GM12874 (cell line): ENCODE results near the gene SLAMF8.

Experiments
- TF ChIP-seq, protein P1 (sequence below): IDR thresholded peaks from 2 replicates; pipeline ENCODE4 v1.5.1; 2011; ENCODE audit warnings: low read depth, mild to moderate bottlenecking, control low read depth, low read length, moderate library complexity; ENCODE audit not compliant: insufficient read depth

SLAMF8 gene

DNA sequence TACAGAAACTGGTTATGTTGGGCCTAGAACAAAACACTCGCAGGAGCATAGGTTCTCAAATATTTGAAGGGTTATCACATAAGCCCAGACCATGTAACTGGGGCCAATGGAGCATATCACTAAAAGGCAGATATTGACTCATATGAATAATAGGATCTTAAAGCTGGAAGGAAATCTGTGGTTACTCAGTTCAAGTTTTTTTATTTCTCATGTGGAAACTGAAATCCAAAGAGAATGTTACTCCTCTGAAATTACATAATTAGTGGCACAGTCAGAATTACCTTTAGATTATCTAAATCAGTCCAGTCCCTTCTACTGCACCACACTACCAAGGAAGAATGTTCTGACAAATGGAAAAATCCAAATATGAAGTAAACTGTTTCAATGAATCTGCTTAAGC is 12.0 kb downstream of the SLAMF8 start:
- TF ChIP-seq, protein P1, sequence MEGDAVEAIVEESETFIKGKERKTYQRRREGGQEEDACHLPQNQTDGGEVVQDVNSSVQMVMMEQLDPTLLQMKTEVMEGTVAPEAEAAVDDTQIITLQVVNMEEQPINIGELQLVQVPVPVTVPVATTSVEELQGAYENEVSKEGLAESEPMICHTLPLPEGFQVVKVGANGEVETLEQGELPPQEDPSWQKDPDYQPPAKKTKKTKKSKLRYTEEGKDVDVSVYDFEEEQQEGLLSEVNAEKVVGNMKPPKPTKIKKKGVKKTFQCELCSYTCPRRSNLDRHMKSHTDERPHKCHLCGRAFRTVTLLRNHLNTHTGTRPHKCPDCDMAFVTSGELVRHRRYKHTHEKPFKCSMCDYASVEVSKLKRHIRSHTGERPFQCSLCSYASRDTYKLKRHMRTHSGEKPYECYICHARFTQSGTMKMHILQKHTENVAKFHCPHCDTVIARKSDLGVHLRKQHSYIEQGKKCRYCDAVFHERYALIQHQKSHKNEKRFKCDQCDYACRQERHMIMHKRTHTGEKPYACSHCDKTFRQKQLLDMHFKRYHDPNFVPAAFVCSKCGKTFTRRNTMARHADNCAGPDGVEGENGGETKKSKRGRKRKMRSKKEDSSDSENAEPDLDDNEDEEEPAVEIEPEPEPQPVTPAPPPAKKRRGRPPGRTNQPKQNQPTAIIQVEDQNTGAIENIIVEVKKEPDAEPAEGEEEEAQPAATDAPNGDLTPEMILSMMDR, result no peak

DNA sequence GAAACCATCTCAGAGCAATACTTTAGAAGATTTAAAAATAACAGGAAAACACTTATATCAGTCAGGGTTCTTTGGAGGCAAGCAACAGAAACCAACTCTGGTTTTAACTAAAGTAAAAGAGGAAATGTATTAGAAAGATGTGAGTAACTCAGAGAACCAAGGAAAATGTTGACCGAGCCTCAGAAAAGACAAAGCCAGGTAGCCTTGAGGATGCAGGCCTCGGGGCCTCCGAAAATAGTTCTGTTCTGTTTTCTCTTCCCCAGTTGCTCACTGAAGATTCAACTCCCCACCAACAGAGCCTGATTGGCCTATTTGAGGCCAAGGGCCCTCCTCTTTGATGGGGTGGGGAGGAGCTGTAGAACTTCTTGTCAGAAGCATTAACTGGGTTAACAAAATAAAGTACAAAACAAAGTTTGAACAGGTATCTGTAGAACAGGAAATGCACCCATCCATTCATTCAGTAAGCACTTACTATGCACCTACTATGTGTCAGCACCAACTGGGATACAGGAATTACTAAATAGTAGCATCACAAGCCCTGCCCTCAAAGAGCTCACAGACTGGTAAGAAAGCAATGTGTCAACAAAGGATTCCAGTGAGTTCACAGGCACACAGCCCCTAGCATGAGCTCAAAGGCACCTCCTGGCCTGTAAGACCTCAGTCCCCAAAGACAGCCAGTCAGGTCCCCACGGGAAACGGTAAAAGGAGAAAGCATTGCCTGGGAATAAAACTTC is 12.6 kb downstream of the SLAMF8 start:
- TF ChIP-seq, protein P1, result no peak

DNA sequence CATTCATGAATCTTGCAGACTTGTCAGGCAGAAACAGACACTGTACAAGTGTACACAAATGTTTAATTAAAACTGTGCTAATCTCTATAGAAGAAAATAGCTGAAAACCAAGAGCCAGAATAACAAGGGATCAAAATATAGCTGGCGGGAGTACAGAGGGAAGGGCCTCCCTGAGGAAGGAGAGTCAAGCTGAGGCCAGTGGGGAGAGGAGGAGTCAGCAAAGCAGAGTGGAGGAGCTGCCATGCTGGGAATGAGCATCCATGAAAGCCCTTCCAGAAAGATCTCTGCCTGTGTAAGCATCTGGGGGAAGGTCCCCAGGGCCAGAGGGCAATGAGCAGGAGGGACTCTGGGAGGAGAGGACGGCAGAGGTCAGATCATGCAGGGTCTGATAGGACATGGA is 15.1 kb downstream of the SLAMF8 start:
- TF ChIP-seq, protein P1, result no peak

DNA sequence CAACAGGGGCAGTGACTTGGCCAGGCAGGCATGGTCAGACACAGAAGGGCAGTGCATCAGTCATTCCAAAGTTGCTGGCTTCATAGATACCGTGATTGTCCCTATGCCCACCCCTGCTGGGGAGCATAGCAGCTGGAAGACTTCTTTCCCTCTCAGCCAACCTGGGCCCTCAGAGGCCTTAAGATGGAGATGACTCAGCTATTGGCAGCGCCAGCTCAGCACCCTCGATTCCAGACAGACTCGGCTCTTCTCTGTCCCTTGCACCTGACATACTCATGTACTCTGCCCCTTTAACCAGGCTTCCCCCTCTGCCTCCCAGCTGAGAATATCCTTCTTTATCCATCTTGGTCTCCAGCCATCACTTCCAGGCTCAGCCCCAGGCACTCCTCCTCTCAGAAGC is 16.8 kb downstream of the SLAMF8 start:
- TF ChIP-seq, protein P1, result no peak

DNA sequence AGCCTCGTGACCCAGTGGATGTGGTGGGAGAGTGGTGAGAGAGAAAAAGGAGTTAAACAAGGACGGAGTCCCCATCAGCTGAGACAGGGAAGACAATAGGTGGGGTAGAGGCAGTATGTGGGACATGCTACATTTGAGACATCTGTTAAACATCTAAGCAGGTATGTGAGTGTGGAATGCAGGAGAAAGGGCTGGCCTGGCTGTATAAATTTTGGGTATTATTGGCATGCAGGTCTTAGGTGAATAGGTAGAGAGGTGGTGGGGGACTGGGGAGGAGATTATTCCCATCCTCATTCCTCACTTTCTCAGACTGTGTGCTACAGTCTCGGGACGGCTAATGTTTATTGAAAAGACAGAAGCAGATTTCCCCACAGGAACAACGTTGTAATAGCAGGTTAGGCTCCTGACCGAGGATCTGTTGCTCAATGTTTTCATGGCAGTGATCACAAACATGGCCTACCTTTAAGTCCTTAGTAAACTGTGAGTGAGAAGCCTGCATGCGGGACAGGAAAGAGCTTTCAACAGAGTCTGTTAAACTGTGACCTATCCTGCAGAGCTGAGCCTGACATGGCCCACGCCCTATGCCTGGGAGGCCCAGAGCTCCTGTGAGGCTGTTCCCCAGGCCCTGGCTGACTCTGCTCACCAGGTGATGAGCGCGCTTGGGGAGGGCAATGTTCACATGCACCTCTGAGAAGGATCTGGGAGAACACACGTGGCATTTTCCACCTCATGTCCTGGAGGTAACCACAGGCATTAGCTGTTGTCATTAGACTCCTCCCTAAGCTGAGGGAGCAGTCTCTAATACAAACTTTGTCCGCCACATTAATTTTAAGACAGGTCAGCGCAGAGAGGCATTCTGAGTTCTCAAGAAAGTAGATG is 19.3 kb downstream of the SLAMF8 start:
- TF ChIP-seq, protein P1, result no peak

DNA sequence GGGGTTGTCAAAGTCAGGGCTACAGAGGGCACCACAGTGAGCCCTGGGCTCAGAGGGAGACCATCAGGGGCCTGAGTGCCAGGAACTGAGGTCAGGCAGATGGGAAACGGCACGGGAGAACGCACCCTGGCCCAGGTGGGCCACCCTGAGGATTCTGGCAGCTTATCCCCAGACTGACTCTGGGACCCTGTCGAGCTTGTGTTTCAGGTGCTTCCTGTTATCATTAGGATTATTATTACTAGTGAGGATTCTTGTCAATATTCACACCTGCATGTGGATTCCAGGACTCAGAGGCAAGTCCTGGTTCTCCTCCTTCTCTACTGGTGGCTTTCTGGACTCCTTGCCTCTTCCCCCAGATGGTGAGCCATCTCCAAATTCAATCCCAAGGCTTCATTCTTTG is 20.6 kb downstream of the SLAMF8 start:
- TF ChIP-seq, protein P1, result no peak

DNA sequence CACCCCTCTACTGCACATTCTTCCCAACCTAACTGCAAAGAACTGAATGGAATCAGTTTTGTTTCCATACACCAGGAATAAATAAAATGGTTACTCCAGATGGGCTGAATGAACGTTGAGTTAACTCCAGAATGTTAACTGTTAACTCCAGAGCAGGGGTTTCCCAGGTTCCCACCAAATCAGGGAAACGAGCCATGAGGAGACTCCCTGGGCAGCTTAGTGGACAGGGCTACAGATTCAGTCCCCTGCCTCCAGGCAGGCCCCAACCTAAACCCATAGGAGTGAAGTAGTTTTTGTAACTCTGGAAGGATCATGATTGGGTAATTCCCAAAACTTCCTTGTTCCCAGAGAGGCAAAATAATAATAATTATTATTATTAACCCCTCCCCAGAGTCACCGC is 21.7 kb downstream of the SLAMF8 start:
- TF ChIP-seq, protein P1, result no peak
